B cell (primary cell): Measurements from ENCODE around the gene PXMP4. TPM values are rescaled to one million over a fixed set of nuclear protein-coding genes. Genes with fewer than 3 reads are reported as not detected.

Experiments used
- ATAC-seq: fragments of 200-7000 bp; cut with Tn5 transposase; one replicate; pipeline ENCODE4 v1.10.0; 2021; ENCODE audit warnings: low read depth, mild to moderate bottlenecking, moderate number of reproducible peaks, moderate library complexity
- CTCF ChIA-PET: fragments of 350-600 bp; sonication (Branson Sonifier 250); formaldehyde crosslinking; loops from one replicate; lab custom pipeline; 2021; ENCODE audit warnings: antibody characterized with exemption, inconsistent platforms; lab: Charles Lee
- POLR2A ChIA-PET: fragments of 350-600 bp; sonication (Branson Sonifier 250); formaldehyde crosslinking; loops from one replicate; lab custom pipeline; 2021; ENCODE audit warnings: antibody characterized with exemption; lab: Charles Lee
- DNase-seq: peaks from one replicate; pipeline ENCODE4 v3.0.0; 2013
- H2AFZ ChIP-seq: 2 replicates; pipeline ENCODE4 v1.6.1; 2012; ENCODE audit warnings: mild to moderate bottlenecking, low read depth, low read length; ENCODE audit not compliant: insufficient read depth, poor library complexity, severe bottlenecking
- H3K27ac ChIP-seq, 2 donors: 1 replicate in 1 of 2; 2 replicates in 1 of 2; pipeline ENCODE4 v1.5.1; 2012 to 2013; ENCODE audit warnings: low read length in 2 of 2, mild to moderate bottlenecking in 2 of 2, moderate library complexity in 1 of 2
- H3K27me3 ChIP-seq, 4 experiments: fragments of 200-600 bp in 1 of 4; sonication (generic) in 1 of 4; replicated peaks in 1 of 4; 1 replicate in 2 of 4; 2 replicates in 2 of 4; pipeline versions ENCODE4 v1.6.1 to v1.7.0; 2013 to 2016; ENCODE audit warnings: low read length in 3 of 4, mild to moderate bottlenecking in 2 of 4, mixed read lengths in 1 of 4, moderate library complexity in 1 of 4; ENCODE audit not compliant: insufficient read depth in 4 of 4, control insufficient read depth in 3 of 4; ENCODE audit errors: control extremely low read depth in 1 of 4
- H3K36me3 ChIP-seq, 2 experiments: replicated peaks in 1 of 2; 1 replicate in 1 of 2; 2 replicates in 1 of 2; pipeline versions ENCODE4 v1.6.1 to v1.7.1; 2013; ENCODE audit warnings: low read length in 1 of 2; ENCODE audit not compliant: insufficient read depth in 2 of 2, control insufficient read depth in 1 of 2; ENCODE audit errors: control extremely low read depth in 1 of 2, extremely low read depth in 1 of 2
- H3K4me1 ChIP-seq, 2 donors: fragments of 200-600 bp in 1 of 2; sonication (generic) in 1 of 2; 1 replicate in 1 of 2; 2 replicates in 1 of 2; pipeline versions ENCODE4 v1.5.1 to v1.6.1; 2013 to 2017; ENCODE audit warnings: low read length in 2 of 2; ENCODE audit not compliant: control insufficient read depth in 2 of 2, insufficient read depth in 2 of 2
- H3K4me2 ChIP-seq: replicated peaks from 2 replicates; pipeline ENCODE3; 2012; ENCODE audit warnings: mild to moderate bottlenecking, low read depth, low read length; ENCODE audit not compliant: poor library complexity, severe bottlenecking
- H3K4me3 ChIP-seq, 5 experiments: fragments of 200-600 bp in 1 of 5; sonication (generic) in 1 of 5; 1 replicate in 3 of 5; 2 replicates in 2 of 5; pipeline versions ENCODE4 v1.5.1 to v1.7.0; 2011 to 2016; ENCODE audit warnings: low read length in 4 of 5, mild to moderate bottlenecking in 4 of 5, low read depth in 2 of 5, control low read depth in 1 of 5, moderate library complexity in 1 of 5; ENCODE audit not compliant: insufficient read depth in 1 of 5; ENCODE audit errors: control extremely low read depth in 1 of 5, extremely low read depth in 1 of 5
- H3K79me2 ChIP-seq: fragments of 200-600 bp; sonication (generic); one replicate; pipeline ENCODE4 v1.6.0; 2016; ENCODE audit warnings: low read length; ENCODE audit not compliant: control insufficient read depth, insufficient read depth
- H3K9ac ChIP-seq: fragments of 200-600 bp; sonication (generic); 2 replicates; pipeline ENCODE4 v1.6.1; 2017; ENCODE audit warnings: mild to moderate bottlenecking, low read length, moderate library complexity
- H3K9me3 ChIP-seq, 3 donors: one replicate each; pipeline versions ENCODE4 v1.6.1 to v1.7.1; 2013; ENCODE audit warnings: low read length in 2 of 3; ENCODE audit not compliant: control insufficient read depth in 2 of 3, insufficient read depth in 1 of 3; ENCODE audit errors: control extremely low read depth in 1 of 3
- H4K20me1 ChIP-seq: 2 replicates; pipeline ENCODE4 v1.6.0; 2012; ENCODE audit warnings: mild to moderate bottlenecking, low read length; ENCODE audit not compliant: insufficient read depth, control insufficient read depth, poor library complexity, severe bottlenecking
- H3K27ac Mint-ChIP-seq: one replicate; pipeline ENCODE4 v1.8.0; 2021; ENCODE audit warnings: mixed read lengths
- H3K27me3 Mint-ChIP-seq: one replicate; pipeline ENCODE4 v1.8.0; 2021; ENCODE audit warnings: mixed read lengths
- H3K4me1 Mint-ChIP-seq: one replicate; pipeline ENCODE4 v1.8.0; 2021; ENCODE audit warnings: mixed read lengths
- H3K4me3 Mint-ChIP-seq: one replicate; pipeline ENCODE4 v1.8.0; 2021; ENCODE audit warnings: mixed read lengths
- H3K9me3 Mint-ChIP-seq: one replicate; pipeline ENCODE4 v1.8.0; 2022; ENCODE audit warnings: mixed read lengths; ENCODE audit not compliant: insufficient read depth
- CTCF ChIP-seq: fragments of 200-600 bp; IDR thresholded peaks from one replicate; pipeline ENCODE4 v1.8.0; 2022; ENCODE audit warnings: antibody characterized with exemption, mild to moderate bottlenecking
- EZH2 ChIP-seq: IDR thresholded peaks from 2 replicates; pipeline ENCODE4 v1.6.1; 2012; ENCODE audit warnings: borderline replicate concordance, low read depth, mild to moderate bottlenecking, moderate library complexity, low read length; ENCODE audit not compliant: insufficient read depth, poor library complexity, severe bottlenecking
- WGBS: methylation state at CpG from one replicate; pipeline ENCODE4 v1.1.5; 2013; ENCODE audit warnings: missing lambda C conversion rate; ENCODE audit not compliant: insufficient coverage; 5-methylcytosine and 5-hydroxymethylcytosine counted together
- intact Hi-C: fragments of 100-400 bp; cut with micrococcal nuclease; formaldehyde crosslinking; loops from one replicate; pipeline ENCODE4 v1.10.0; 2022
- polyA plus RNA-seq: library from polyadenylated mRNA; depleted of rRNA; stranded (reverse); fragments of >200 nt; gene quantifications from 2 replicates; pipeline ENCODE4 v1.2.3, GENCODE V29; 2012
- total RNA-seq, 2 donors: library from RNA; stranded (reverse); fragments of 120-200 nt in 1 of 2; gene quantifications; 1 replicate in 1 of 2; 2 replicates in 1 of 2; pipeline versions ENCODE4 v1.2.3 to v1.2.4, GENCODE V29; 2013 to 2022

Gene PXMP4
- total and polyA plus RNA-seq, 2 donors (not counting 1 experiment from before 2014, with no cell fraction given): 5.0 to 6.6 TPM

- CTCF ChIA-PET: no interaction called here
- Mint-ChIP-seq H3K9me3 (no peaks in the 10 kb centered on the region), H3K27ac (no peak overlapping the region), H3K4me1 (no peaks in the 10 kb centered on the region), H3K4me3 (no peak overlapping the region), H3K27me3 (no peaks in the 10 kb centered on the region)
- H3K4me3 ChIP-seq: no peak overlapping the region
- intact Hi-C loops: no loop called here
- no peaks in the 10 kb centered on the region for H3K27me3 ChIP-seq
- ATAC-seq (no peak), DNase-seq (no peak)
- POLR2A ChIA-PET: no interaction called here
- H4K20me1 ChIP-seq: no peaks in the 10 kb centered on the region
- H3K36me3 ChIP-seq: no peaks in the 10 kb centered on the region
- H3K4me1 ChIP-seq: no peaks in the 10 kb centered on the region
- H3K27ac ChIP-seq: no peak overlapping the region
- no peak for TF ChIP-seq EZH2
- 80% methylated on average over 2 of the region's 4 CpGs for WGBS
- H3K9ac ChIP-seq: no peak overlapping the region
- peaks cover 0 to 19% (median 0%) of the 10 kb centered on the region in 3 donors for H3K9me3 ChIP-seq
- no peak overlapping the region for H3K4me2 ChIP-seq
- H3K79me2 ChIP-seq: no peaks in the 10 kb centered on the region
- H2AFZ ChIP-seq: no peak overlapping the region
Measured at GRCh38 chr20:33696448-33696847, 23.7 kb downstream of the PXMP4 start.

- H3K4me1 Mint-ChIP-seq: no peaks in the 10 kb centered on the region
- Histone ChIP-seq H3K4me1 (no peaks in the 10 kb centered on the region), H2AFZ (no peak overlapping the region), H3K4me3 (no peak overlapping the region), H3K79me2 (no peaks in the 10 kb centered on the region), H3K27ac (no peak overlapping the region), H3K27me3 (no peaks in the 10 kb centered on the region), H3K9me3 (peaks cover 0 to 11% (median 0%) of the 10 kb centered on the region in 3 donors), H3K36me3 (no peaks in the 10 kb centered on the region), H4K20me1 (no peaks in the 10 kb centered on the region), H3K9ac (no peak overlapping the region), H3K4me2 (no peak overlapping the region)
- no peak overlapping the region for H3K27ac Mint-ChIP-seq
- no peaks in the 10 kb centered on the region for H3K27me3 Mint-ChIP-seq
- DNase-seq (no peak), ATAC-seq (no peak)
- intact Hi-C loops: no loop called here
- H3K9me3 Mint-ChIP-seq: no peaks in the 10 kb centered on the region
- no peak overlapping the region for H3K4me3 Mint-ChIP-seq
- TF ChIP-seq CTCF (no peak), EZH2 (no peak)
- ChIA-PET POLR2A (no interaction called here), CTCF (no interaction called here)
- 93% methylated on average over 6 of the region's 6 CpGs for WGBS
Measured at GRCh38 chr20:33694639-33695012, 25.5 kb downstream of the PXMP4 start.
